HepG2 (cell line): ENCODE results near the gene CTNNA1. TPM values are rescaled to one million over a fixed set of nuclear protein-coding genes. Genes with fewer than 3 reads are reported as not detected.

Source experiments
- BCL6 ChIP-seq: IDR thresholded peaks from 2 replicates; pipeline ENCODE4 v1.6.1; 2016; ENCODE audit warnings: missing genetic modification reagents, missing compliant biosample characterization
- ESRRA ChIP-seq: sonication (generic); formaldehyde crosslinking; IDR thresholded peaks from 2 replicates; pipeline ENCODE4 v1.5.1; 2020; ENCODE audit warnings: mild to moderate bottlenecking, low read depth, missing genetic modification reagents
- ETV6 ChIP-seq: sonication (generic); formaldehyde crosslinking; conservative IDR thresholded peaks from 2 replicates; pipeline ENCODE4 v1.4.0; 2020; ENCODE audit warnings: missing genetic modification reagents
- GATAD2A ChIP-seq: IDR thresholded peaks from 2 replicates; pipeline ENCODE4 v1.6.1; 2016
- HMG20A ChIP-seq: IDR thresholded peaks from 2 replicates; pipeline ENCODE4 v1.6.1; 2016; ENCODE audit warnings: borderline replicate concordance
- HOXD1 ChIP-seq: sonication (generic); formaldehyde crosslinking; IDR thresholded peaks from 2 replicates; pipeline ENCODE4 v1.5.0; 2020; ENCODE audit warnings: missing genetic modification reagents
- KAT7 ChIP-seq: IDR thresholded peaks from 2 replicates; pipeline ENCODE4 v1.6.1; 2018; ENCODE audit warnings: borderline replicate concordance, missing compliant biosample characterization
- KAT8 ChIP-seq: IDR thresholded peaks from 2 replicates; pipeline ENCODE4 v1.6.1; 2016; ENCODE audit warnings: missing genetic modification reagents, missing compliant biosample characterization
- MXD3 ChIP-seq: IDR thresholded peaks from 2 replicates; pipeline ENCODE4 v1.6.1; 2016; ENCODE audit warnings: mild to moderate bottlenecking, missing biosample characterization, missing genetic modification reagents
- NCOA2 ChIP-seq: sonication (generic); formaldehyde crosslinking; IDR thresholded peaks from 2 replicates; pipeline ENCODE4 v1.8.0; 2022; ENCODE audit warnings: inconsistent platforms
- NFKBIZ ChIP-seq: IDR thresholded peaks from 2 replicates; pipeline ENCODE4 v1.6.1; 2018; ENCODE audit warnings: missing genetic modification reagents, missing compliant biosample characterization
- RXRA ChIP-seq: sonication (generic); formaldehyde crosslinking; IDR thresholded peaks from 2 replicates; pipeline ENCODE4 v1.5.1; 2020; ENCODE audit warnings: missing genetic modification reagents
- RXRB ChIP-seq: IDR thresholded peaks from 2 replicates; pipeline ENCODE4 v1.6.1; 2016; ENCODE audit warnings: borderline replicate concordance, missing genetic modification reagents, missing compliant biosample characterization
- SALL1 ChIP-seq: sonication (generic); formaldehyde crosslinking; IDR thresholded peaks from 2 replicates; pipeline ENCODE4 v1.8.0; 2022; ENCODE audit warnings: mild to moderate bottlenecking, missing genetic modification reagents
- SOX5 ChIP-seq: IDR thresholded peaks from 2 replicates; pipeline ENCODE4 v1.6.1; 2016; ENCODE audit warnings: borderline replicate concordance
- SOX6 ChIP-seq, 2 experiments: fragments of 450-650 bp in 1 of 2; sonication (generic) in 1 of 2; formaldehyde crosslinking in 1 of 2; IDR thresholded peaks; 2 replicates each; pipeline versions ENCODE4 v1.4.0 to v1.6.1; 2017 to 2020; ENCODE audit warnings: antibody characterized with exemption in 1 of 2, mild to moderate bottlenecking in 1 of 2, missing genetic modification reagents in 1 of 2
- STAG1 ChIP-seq: sonication (generic); formaldehyde crosslinking; IDR thresholded peaks from 2 replicates; pipeline ENCODE4 v1.4.0; 2020; ENCODE audit warnings: missing genetic modification reagents
- ZFY ChIP-seq: sonication (generic); formaldehyde crosslinking; IDR thresholded peaks from 2 replicates; pipeline ENCODE4 v1.4.0; 2020; ENCODE audit warnings: missing genetic modification reagents
- ZHX2 ChIP-seq, 2 experiments: sonication (generic) in 1 of 2; formaldehyde crosslinking in 1 of 2; IDR thresholded peaks; 2 replicates each; pipeline versions ENCODE4 v1.6.1 to v1.9.0; 2014 to 2022; ENCODE audit warnings: antibody characterized with exemption in 1 of 2, borderline replicate concordance in 1 of 2, inconsistent platforms in 1 of 2, low read depth in 1 of 2, missing genetic modification reagents in 1 of 2
- ZNF121 ChIP-seq: sonication (generic); formaldehyde crosslinking; IDR thresholded peaks from 2 replicates; pipeline ENCODE4 v1.5.0; 2020; ENCODE audit warnings: mild to moderate bottlenecking, missing genetic modification reagents
- ZNF205 ChIP-seq: IDR thresholded peaks from 2 replicates; pipeline ENCODE4 v1.6.1; 2018; ENCODE audit warnings: missing biosample characterization, missing genetic modification reagents
- ZNF512B ChIP-seq: sonication (generic); formaldehyde crosslinking; IDR thresholded peaks from 2 replicates; pipeline ENCODE4 v1.5.1; 2020; ENCODE audit warnings: missing genetic modification reagents, mild to moderate bottlenecking, borderline replicate concordance
- polyA plus RNA-seq, 8 experiments: library from polyadenylated mRNA; depleted of rRNA in 3 of 8; stranded (reverse) in 7 of 8; unstranded in 1 of 8; fragments of >200 nt; fragmentation: Illumina TruSeq in 4 of 8; extraction: Trizol in 4 of 8; gene quantifications; 2 replicates each; pipeline versions ENCODE4 v1.2.1 to v1.2.3, GENCODE V29; 2011 to 2016; ENCODE audit warnings: low read depth in 4 of 8, missing spikeins in 1 of 8, mixed read lengths in 1 of 8; ENCODE audit not compliant: insufficient read depth in 1 of 8
- total RNA-seq, 5 experiments: library from RNA; depleted of rRNA; stranded (reverse); fragments of >200 nt; fragmentation: Illumina TruSeq; extraction: Trizol; gene quantifications; 2 replicates each; pipeline ENCODE4 v1.2.3, GENCODE V29; 2016; ENCODE audit warnings: low read depth in 1 of 5

Gene CTNNA1
- total and polyA plus RNA-seq, 2 of the 13 experiments (the other 11 are each of a cell fraction or from before 2014, with no cell fraction given), result 66.8 to 162 TPM

- TF ChIP-seq KAT7 (CRISPR knock-in tag), result peak; percentile 36; the same call in 1 of the 2 replicates
- peak; percentile 48; the same call in 1 of the 2 replicates for TF ChIP-seq RXRA (CRISPR knock-in tag)
- peak; percentile 60; the same call in 1 of the 2 replicates for TF ChIP-seq KAT8
- no peak; the same call in 1 of the 2 replicates for TF ChIP-seq ZFY (CRISPR knock-in tag)
- TF ChIP-seq ZNF205 (CRISPR knock-in tag), result peak; percentile 39; the same call in 1 of the 2 replicates
- TF ChIP-seq HOXD1, result peak; percentile 97
- TF ChIP-seq RXRB (CRISPR knock-in tag), result peak; percentile 50; the same call in 1 of the 2 replicates
- TF ChIP-seq SOX5, result peak; percentile 23; the same call in 1 of the 2 replicates
- peak; percentile 38; the same call in 1 of the 2 replicates for TF ChIP-seq HMG20A (CRISPR knock-in tag)
- 0 out of 2 replicates have a peak, but pooled peaks have one; percentile 18 for TF ChIP-seq BCL6
- 0 out of 2 replicates have a peak, but pooled peaks have one; percentile 46 for TF ChIP-seq NFKBIZ
- 0 out of 2 replicates have a peak, but pooled peaks have one; percentile 31 for TF ChIP-seq ZHX2 (IDR thresholded peaks at IDR 0.05; ENCODE audit: low read depth)
- TF ChIP-seq ZHX2 (CRISPR knock-in tag; IDR thresholded peaks at IDR 0.05; ENCODE audit: borderline replicate concordance), result no peak
- no peak for TF ChIP-seq SOX6 (IDR thresholded peaks at IDR 0.05)
- peak; percentile 79 for TF ChIP-seq SOX6 (CRISPR knock-in tag; IDR thresholded peaks at IDR 0.05)
- no peak for TF ChIP-seq ZNF121
- no peak for TF ChIP-seq MXD3 (CRISPR knock-in tag)
- no peak for TF ChIP-seq STAG1 (CRISPR knock-in tag)
- no peak for TF ChIP-seq ZNF512B
- TF ChIP-seq NCOA2 (CRISPR knock-in tag), result peak; percentile 67
- peak; percentile 60; the same call in 1 of the 2 replicates for TF ChIP-seq ESRRA (CRISPR knock-in tag)
- peak; percentile 63 for TF ChIP-seq SALL1
- TF ChIP-seq ETV6, result peak; percentile 62; the same call in 1 of the 2 replicates
- TF ChIP-seq GATAD2A (CRISPR knock-in tag), result peak; percentile 44; the same call in 1 of the 2 replicates
Observed at GRCh38 chr5:138963763-138964371, 210.6 kb downstream of the CTNNA1 start (continued).
